ENCODE data around the gene MAPK4.

Gene MAPK4

DNA sequence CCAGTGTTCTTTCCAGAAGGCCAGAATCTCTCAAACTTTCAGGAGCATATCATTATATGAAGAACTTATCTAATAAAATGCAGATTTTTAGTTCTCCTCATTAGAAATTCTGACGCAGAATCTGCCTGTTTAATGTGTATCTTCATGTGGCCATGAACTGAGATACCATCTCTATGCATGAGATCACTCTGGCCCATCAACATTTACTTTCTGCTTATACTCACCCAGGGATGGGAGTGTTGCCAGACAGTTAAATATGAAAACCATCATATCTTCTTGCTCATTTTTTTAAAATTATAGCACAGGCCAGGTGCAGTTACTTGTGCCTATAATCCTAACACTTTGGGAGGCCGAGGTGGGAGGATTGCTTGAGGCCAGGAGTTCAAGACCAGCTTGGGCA, 60.4 kb downstream of the MAPK4 start:
- in situ Hi-C loops (cut with HindIII; ENCODE audit: low pct_unique_long_range_greater_than_20kb, low sequenced_read_pairs): no loop called here
- DNase-seq (ENCODE audit: low read depth in 1 of 2, low spot score in 1 of 2): peak in 1 of 2 experiments; percentile 30
- no peak for TF ChIP-seq JUND (IDR thresholded peaks at IDR 0.05; ENCODE audit: low read depth)

DNA sequence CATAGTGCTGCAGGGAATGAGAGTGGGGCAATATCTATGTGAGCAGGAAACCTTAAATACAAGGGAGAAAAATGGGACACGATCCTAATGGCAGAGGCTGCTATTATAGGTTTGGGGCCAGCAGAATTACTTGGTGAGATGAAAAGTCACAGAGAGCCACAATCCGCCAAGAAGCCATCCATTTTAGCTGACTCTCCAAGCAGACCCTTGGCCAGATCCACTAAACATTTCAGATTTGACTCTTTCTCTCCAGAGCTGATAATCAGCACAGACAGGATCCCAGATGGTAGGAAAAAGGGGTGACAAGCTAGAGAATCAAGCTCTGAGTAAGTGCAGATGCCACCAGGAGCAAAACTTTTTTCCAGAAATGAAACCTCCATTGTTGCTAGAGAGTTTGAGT, 61.5 kb downstream of the MAPK4 start:
- in situ Hi-C loops (cut with HindIII; ENCODE audit: low pct_unique_long_range_greater_than_20kb, low sequenced_read_pairs): no loop called here
- no peak for DNase-seq (ENCODE audit: low read depth in 1 of 2, low spot score in 1 of 2)
- no peak for TF ChIP-seq JUND (IDR thresholded peaks at IDR 0.05; ENCODE audit: low read depth)

DNA sequence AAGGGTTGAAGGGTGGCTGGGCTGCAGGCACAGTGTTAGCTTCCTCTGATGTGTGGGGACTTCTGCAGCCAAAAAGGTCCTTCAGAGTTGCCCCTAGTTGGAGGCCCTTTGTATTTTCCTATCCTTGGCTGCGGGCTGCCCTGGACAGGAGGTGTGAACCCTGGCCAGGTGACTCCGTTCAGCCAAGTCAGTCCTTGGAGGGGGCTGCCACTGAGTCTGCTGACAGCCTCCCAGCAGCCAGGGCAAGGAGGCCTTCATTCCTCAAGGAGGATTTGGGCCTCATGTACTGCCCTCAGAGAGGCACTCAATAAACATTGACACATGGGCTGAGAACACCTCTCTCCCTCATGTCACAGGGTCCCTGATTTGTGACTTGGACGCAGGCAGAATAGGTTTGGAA, 62.4 kb downstream of the MAPK4 start:
- in situ Hi-C loops (cut with HindIII; ENCODE audit: low pct_unique_long_range_greater_than_20kb, low sequenced_read_pairs): no loop called here
- no peak for DNase-seq (ENCODE audit: low read depth in 1 of 2, low spot score in 1 of 2)
- no peak for TF ChIP-seq JUND (IDR thresholded peaks at IDR 0.05; ENCODE audit: low read depth)

- no peak for DNase-seq (ENCODE audit: low read depth in 1 of 2, low spot score in 1 of 2)
- no peak for TF ChIP-seq JUND (IDR thresholded peaks at IDR 0.05; ENCODE audit: low read depth)
- in situ Hi-C loops (cut with HindIII; ENCODE audit: low pct_unique_long_range_greater_than_20kb, low sequenced_read_pairs): no loop called here
Observed at GRCh38 chr18:50622865-50623393, 63.0 kb downstream of the MAPK4 start.

- TF ChIP-seq JUND (IDR thresholded peaks at IDR 0.05; ENCODE audit: low read depth): no peak
- in situ Hi-C loops (cut with HindIII; ENCODE audit: low pct_unique_long_range_greater_than_20kb, low sequenced_read_pairs): no loop called here
- DNase-seq (ENCODE audit: low read depth in 1 of 2, low spot score in 1 of 2): no peak
Observed at GRCh38 chr18:50623694-50624352, 63.9 kb downstream of the MAPK4 start.

DNA sequence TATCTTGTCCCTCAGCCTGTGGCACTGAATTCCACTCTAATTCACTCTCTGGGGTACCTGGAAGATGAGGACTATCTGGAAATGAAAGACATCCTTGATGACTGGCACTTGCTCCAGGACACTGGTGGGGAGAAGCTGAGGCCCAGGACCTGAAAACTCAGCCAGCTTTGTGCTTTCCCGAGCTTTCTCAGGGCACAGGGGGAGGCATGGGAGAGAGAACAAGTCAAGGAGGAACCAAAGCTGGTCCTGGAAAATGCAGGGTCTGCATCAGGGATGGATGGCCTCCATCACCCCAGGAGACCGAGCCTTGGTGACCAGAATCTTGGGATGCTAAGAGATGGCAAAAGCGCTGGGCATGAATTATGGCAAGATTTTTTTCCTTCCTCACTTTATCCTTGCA, 65.1 kb downstream of the MAPK4 start:
- DNase-seq (ENCODE audit: low read depth in 1 of 2, low spot score in 1 of 2): no peak
- no peak for TF ChIP-seq JUND (IDR thresholded peaks at IDR 0.05; ENCODE audit: low read depth)
- in situ Hi-C loops (cut with HindIII; ENCODE audit: low pct_unique_long_range_greater_than_20kb, low sequenced_read_pairs): no loop called here

DNA sequence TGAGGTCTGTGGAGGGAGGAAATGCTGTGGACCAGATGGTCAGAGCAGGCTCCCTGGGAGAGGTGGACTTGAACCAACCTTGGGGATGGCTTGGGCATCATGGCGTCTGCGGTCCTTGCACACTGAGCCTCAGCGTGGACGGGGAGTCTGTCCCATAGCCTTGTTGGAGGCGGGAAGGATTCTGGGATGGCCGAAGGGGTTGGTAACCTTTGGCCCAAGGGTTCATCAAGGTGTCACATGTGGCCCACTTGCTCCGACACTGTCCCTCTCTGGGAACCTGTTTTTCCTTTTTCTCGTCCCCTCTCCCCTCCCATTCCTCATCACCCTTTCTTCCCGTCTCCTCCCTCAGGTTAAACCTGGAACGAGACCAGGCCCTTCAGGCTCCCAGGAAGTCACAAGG, 66.4 kb downstream of the MAPK4 start:
- in situ Hi-C loops (cut with HindIII; ENCODE audit: low pct_unique_long_range_greater_than_20kb, low sequenced_read_pairs): no loop called here
- DNase-seq (ENCODE audit: low read depth in 1 of 2, low spot score in 1 of 2): no peak

DNA sequence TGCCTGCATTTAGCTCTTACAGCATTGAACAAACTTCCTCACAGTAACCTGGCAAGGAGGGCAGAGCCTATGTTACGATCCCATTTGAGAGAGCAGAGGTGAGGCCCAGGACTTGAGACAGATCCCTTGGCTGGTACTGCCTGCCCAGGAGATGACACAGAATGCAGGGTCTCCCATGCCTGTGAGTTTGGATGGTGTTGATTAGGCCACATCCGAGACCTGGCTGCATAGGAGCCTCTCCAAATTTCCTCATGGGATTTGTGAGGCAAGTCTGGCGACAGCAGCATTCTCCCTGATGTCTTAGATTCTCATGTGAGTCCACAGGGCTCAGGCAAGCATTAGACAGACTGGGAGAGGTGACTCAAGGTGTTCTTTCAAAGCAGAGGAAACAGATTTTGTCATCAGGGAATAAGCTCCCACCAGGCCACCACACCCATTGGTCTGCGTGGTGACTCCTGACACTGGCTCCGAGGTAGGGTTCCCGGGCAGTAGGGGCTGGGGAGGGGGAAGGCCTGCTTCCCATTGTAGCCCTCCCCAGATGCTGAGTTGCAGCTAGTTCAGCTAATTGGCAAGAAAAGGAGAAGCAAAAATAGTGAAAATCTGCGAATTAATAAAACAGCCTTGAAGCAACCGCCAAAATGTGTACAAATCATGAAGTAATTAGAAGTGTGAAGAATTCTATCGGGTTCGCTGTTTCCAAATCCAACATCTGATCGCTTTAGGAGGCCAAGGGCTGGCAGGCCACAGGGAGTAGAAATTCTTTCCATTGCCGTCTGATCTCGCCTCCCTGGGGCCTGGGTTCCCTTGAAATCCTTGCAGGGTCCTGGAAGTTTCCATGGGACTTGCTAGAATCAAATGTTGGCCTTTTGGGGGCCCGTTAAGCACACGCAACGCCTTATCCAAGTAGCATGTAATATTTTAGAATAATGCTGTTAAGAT, 68.0 kb downstream of the MAPK4 start:
- DNase-seq (ENCODE audit: low read depth in 1 of 2, low spot score in 1 of 2): no peak
- TF ChIP-seq JUND (IDR thresholded peaks at IDR 0.05; ENCODE audit: low read depth): no peak
- in situ Hi-C loops (cut with HindIII; ENCODE audit: low pct_unique_long_range_greater_than_20kb, low sequenced_read_pairs): no loop called here

More for the DNA sequence above, 66.4 kb downstream of the MAPK4 start:
- TF ChIP-seq JUND (IDR thresholded peaks at IDR 0.05; ENCODE audit: low read depth): no peak

DNA sequence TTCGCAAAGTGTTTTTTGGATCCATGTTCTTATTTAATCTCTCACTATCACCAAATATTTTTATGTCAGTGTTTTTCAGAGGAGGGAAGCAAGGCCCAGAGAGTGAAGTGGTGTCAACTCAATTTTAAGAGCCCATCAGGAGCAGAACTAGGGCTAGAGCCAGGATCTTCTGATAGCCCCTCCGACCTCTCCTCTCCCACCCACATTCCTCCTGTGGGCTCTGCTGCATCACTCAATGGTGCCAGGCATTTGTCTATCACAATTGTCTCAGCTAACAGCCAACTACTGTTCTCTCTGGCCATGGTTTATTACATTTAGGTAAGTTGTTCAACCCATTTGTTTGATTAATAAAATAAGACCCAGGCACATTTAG, 68.6 kb downstream of the MAPK4 start:
- in situ Hi-C loops (cut with HindIII; ENCODE audit: low pct_unique_long_range_greater_than_20kb, low sequenced_read_pairs): no loop called here
- no peak for DNase-seq (ENCODE audit: low read depth in 1 of 2, low spot score in 1 of 2)

DNA sequence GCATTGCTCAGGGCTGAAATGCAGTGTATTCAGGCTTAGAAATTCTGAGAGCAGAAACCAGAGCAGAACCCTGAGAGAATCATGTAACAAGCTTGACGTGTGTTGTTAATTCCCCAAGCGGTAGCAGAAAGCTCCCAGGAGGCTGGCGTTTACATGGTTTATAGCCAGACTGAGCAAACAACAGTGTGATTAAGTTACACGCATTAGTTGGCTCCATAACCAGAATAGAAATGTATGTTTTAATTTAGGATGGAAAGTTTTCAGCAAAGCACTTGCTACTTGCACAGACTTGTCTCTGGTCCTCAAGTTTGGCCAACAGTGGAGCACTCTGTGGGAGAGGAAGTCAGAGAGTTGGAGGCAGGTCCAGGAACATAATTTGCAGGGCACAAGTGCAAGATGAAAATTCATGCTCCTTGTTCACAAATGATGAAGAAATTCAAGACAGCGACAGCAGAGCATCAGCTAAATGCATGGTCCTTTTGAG, 69.3 kb downstream of the MAPK4 start:
- DNase-seq (ENCODE audit: low read depth in 1 of 2, low spot score in 1 of 2): peak in 1 of 2 experiments; percentile 16

More for the DNA sequence above, 68.6 kb downstream of the MAPK4 start:
- TF ChIP-seq JUND (IDR thresholded peaks at IDR 0.05; ENCODE audit: low read depth): no peak

DNA sequence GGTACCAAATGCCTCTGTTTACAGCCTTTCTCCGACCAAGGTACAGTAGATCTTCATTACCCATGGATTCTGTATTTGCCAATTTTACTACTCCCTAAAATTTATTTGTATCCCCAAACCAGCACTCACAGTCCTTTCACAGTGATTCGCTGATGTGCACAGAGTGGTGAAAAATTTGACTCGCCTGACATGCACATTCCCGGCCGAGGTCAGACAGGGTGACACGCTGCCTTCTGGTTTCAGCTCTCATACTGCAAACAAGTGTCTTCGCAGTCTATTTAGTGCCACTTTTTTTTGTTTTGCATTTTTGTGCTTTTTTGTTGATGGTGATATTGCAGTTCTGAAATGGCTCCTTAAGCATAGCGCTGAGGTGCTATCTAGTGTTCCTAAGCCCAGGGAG, 71.0 kb downstream of the MAPK4 start:
- in situ Hi-C loops (cut with HindIII; ENCODE audit: low pct_unique_long_range_greater_than_20kb, low sequenced_read_pairs): no loop called here
- DNase-seq (ENCODE audit: low read depth in 1 of 2, low spot score in 1 of 2): no peak
- TF ChIP-seq JUND (IDR thresholded peaks at IDR 0.05; ENCODE audit: low read depth): no peak

More for the DNA sequence above, 69.3 kb downstream of the MAPK4 start:
- no peak for TF ChIP-seq JUND (IDR thresholded peaks at IDR 0.05; ENCODE audit: low read depth)
- in situ Hi-C loops (cut with HindIII; ENCODE audit: low pct_unique_long_range_greater_than_20kb, low sequenced_read_pairs): no loop called here

DNA sequence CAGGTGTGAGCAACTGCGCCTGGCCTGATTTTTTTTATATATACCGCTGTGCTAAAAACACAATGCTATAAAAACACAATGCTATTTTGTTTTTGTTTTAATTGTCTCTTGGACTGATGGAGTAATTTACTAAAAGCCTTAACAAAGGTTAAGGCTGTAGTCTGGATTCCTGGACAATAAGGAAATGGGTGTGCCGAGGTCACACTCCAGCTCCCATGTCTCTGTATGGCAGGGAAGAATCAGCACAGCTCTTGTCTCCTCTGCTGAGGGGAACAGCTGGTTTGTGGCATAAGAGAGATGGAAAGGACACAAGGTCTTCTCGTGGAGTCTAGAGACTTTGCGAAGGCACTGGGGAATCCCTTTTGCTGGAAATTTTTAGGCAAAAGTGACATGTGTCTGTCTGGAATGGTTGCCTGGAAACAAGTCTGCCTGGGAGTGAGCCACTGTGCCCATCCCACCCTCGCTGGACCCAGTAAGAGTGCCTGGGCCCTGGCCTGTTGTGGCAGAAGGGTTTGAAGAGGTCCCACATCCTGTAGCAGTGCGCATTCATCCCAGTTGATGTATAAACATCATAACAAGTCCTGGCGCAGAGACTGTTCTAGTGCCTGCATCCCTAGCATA, 73.1 kb downstream of the MAPK4 start:
- TF ChIP-seq JUND (IDR thresholded peaks at IDR 0.05; ENCODE audit: low read depth): no peak
- DNase-seq (ENCODE audit: low read depth in 1 of 2, low spot score in 1 of 2): no peak
- in situ Hi-C loops (cut with HindIII; ENCODE audit: low pct_unique_long_range_greater_than_20kb, low sequenced_read_pairs): no loop called here
